Activated CD8-positive, alpha-beta memory T cell treated with anti-CD3 and anti-CD28 coated beads, Interleukin-2, amount 10 ng/mL, durations not matched to agents 7 days and 5 days (primary cell): Measurements from ENCODE around the gene TSSK3. TPM values are rescaled to one million over a fixed set of nuclear protein-coding genes. Genes with fewer than 3 reads are reported as not detected.
"Not testable (repeated sequence)": the region's sequence is repeated elsewhere in the genome, so short reads cannot be mapped to it uniquely, and the experiment has no call there.

Experiments used
- ATAC-seq: fragments of 150-1000 bp; cut with Tn5 transposase; one replicate; pipeline ENCODE4 v1.10.0; 2021; ENCODE audit warnings: moderate library complexity
- CTCF ChIA-PET: fragments of 350-600 bp; sonication (Branson Sonifier 250); formaldehyde crosslinking; loops from one replicate; lab custom pipeline; 2021; ENCODE audit warnings: antibody characterized with exemption; lab: Charles Lee
- DNase-seq: peaks from one replicate; pipeline ENCODE4 v3.0.0-alpha.2; 2020
- H3K27ac Mint-ChIP-seq: one replicate; pipeline ENCODE4 v1.8.0; 2021; ENCODE audit warnings: mild to moderate bottlenecking, mixed read lengths
- H3K27me3 Mint-ChIP-seq: one replicate; pipeline ENCODE4 v1.8.0; 2021; ENCODE audit warnings: mixed read lengths
- H3K36me3 Mint-ChIP-seq: one replicate; pipeline ENCODE4 v1.8.0; 2021; ENCODE audit warnings: mild to moderate bottlenecking, mixed read lengths
- H3K4me1 Mint-ChIP-seq: one replicate; pipeline ENCODE4 v1.8.0; 2021; ENCODE audit warnings: mixed read lengths
- H3K4me3 Mint-ChIP-seq: one replicate; pipeline ENCODE4 v1.8.0; 2021; ENCODE audit warnings: mild to moderate bottlenecking, moderate library complexity, mixed read lengths
- H3K9me3 Mint-ChIP-seq: one replicate; pipeline ENCODE4 v1.8.0; 2022; ENCODE audit warnings: low read depth, mixed read lengths
- total RNA-seq, 2 experiments: library from RNA; stranded (reverse); gene quantifications; one replicate each; pipeline ENCODE4 v1.2.3, GENCODE V29; 2021

Gene TSSK3
- total RNA-seq, 2 experiments from 2014 or later = 0.70 TPM

- Mint-ChIP-seq H3K27ac (no peak overlapping the region), H3K4me1 (no peaks in the 10 kb centered on the region), H3K9me3 (no peaks in the 10 kb centered on the region), H3K4me3 (no peak overlapping the region), H3K36me3 (peaks cover 9% of the 10 kb centered on the region), H3K27me3 (no peaks in the 10 kb centered on the region)
- ATAC-seq = no peak
- CTCF ChIA-PET = interaction anchor here (1.0 to 2.0 kb wide), 4 partner anchors 10 to 33 kb away, joined by 3 to 9 read pairs (median 4); no protein-coding TSS in a partner anchor
- DNase-seq = no peak
Observed at GRCh38 chr1:32386676-32387392, 24.5 kb downstream of the TSSK3 start.

- DNase-seq (no peak), ATAC-seq (no peak)
- Mint-ChIP-seq H3K27ac (no peak overlapping the region), H3K27me3 (no peaks in the 10 kb centered on the region), H3K4me3 (no peak overlapping the region), H3K4me1 (peaks cover 15% of the 10 kb centered on the region), H3K36me3 (peaks cover 5% of the 10 kb centered on the region), H3K9me3 (no peaks in the 10 kb centered on the region)
- CTCF ChIA-PET = interaction anchor here (1.3 to 4.8 kb wide), 2 partner anchors 12 to 16 kb away, joined by 3 to 20 read pairs; no protein-coding TSS in a partner anchor
Observed at GRCh38 chr1:32388641-32389040, 26.3 kb downstream of the TSSK3 start.

- Mint-ChIP-seq H3K27ac (no peak overlapping the region), H3K4me1 (peaks cover 28% of the 10 kb centered on the region), H3K36me3 (peaks cover 5% of the 10 kb centered on the region), H3K9me3 (no peaks in the 10 kb centered on the region), H3K4me3 (no peak overlapping the region), H3K27me3 (no peaks in the 10 kb centered on the region)
- CTCF ChIA-PET = interaction anchor here (0.6 to 4.8 kb wide), 2 partner anchors 10 to 130 kb away, joined by 3 to 20 read pairs; no protein-coding TSS in a partner anchor
- no peak for ATAC-seq
- no peak for DNase-seq
Observed at GRCh38 chr1:32390904-32391870, 28.8 kb downstream of the TSSK3 start.

- Mint-ChIP-seq H3K36me3 (peaks cover 2% of the 10 kb centered on the region), H3K27ac (peak overlapping the region; percentile 14), H3K4me3 (no peak overlapping the region), H3K27me3 (no peaks in the 10 kb centered on the region), H3K9me3 (no peaks in the 10 kb centered on the region), H3K4me1 (peaks cover 28% of the 10 kb centered on the region)
- DNase-seq (no peak), ATAC-seq (no peak)
- CTCF ChIA-PET = interaction anchor here (4.8 kb wide), 1 partner anchor 8 kb away, joined by 20 read pairs; no protein-coding TSS in a partner anchor
Observed at GRCh38 chr1:32392325-32392724, 30.0 kb downstream of the TSSK3 start.

GRCh38 chr1:32393136-32393535, 30.8 kb downstream of the TSSK3 start:
- H3K9me3 Mint-ChIP-seq = no peaks in the 10 kb centered on the region
- peaks cover 2% of the 10 kb centered on the region for H3K36me3 Mint-ChIP-seq
- DNase-seq (no peak), ATAC-seq (no peak)
- H3K4me1 Mint-ChIP-seq = peaks cover 28% of the 10 kb centered on the region
- H3K4me3 Mint-ChIP-seq = peak overlapping the region; percentile 96
- H3K27ac Mint-ChIP-seq = peak overlapping the region; percentile 99
- CTCF ChIA-PET = interaction anchor here (0.6 to 1.7 kb wide), 2 partner anchors 10 to 319 kb away, joined by 3 to 4 read pairs; no protein-coding TSS in a partner anchor
- H3K27me3 Mint-ChIP-seq = no peaks in the 10 kb centered on the region

GRCh38 chr1:32393832-32394140, 31.4 kb downstream of the TSSK3 start:
- Mint-ChIP-seq H3K36me3 (peaks cover 2% of the 10 kb centered on the region), H3K27me3 (no peaks in the 10 kb centered on the region), H3K4me1 (peaks cover 28% of the 10 kb centered on the region), H3K4me3 (peak overlapping the region; percentile 96), H3K27ac (peak overlapping the region; percentile 99), H3K9me3 (no peaks in the 10 kb centered on the region)
- ATAC-seq (peak; percentile 20), DNase-seq (no peak)
- CTCF ChIA-PET = interaction anchor here (0.6 to 1.7 kb wide), 13 partner anchors 11 to 320 kb away, joined by 3 to 6 read pairs (median 3); partner anchors contain the start of gene FAM167B

- H3K27ac Mint-ChIP-seq = peak within 1 kb of the TSS; percentile 99
- H3K36me3 Mint-ChIP-seq = peaks cover 2% of the 10 kb centered on the region
- H3K9me3 Mint-ChIP-seq = no peaks in the 10 kb centered on the region
- CTCF ChIA-PET = interaction anchor here (0.6 to 1.7 kb wide), 16 partner anchors 10 to 320 kb away, joined by 3 to 6 read pairs (median 4); partner anchors contain the start of gene FAM167B
- peaks cover 28% of the 10 kb centered on the region for H3K4me1 Mint-ChIP-seq
- H3K27me3 Mint-ChIP-seq = no peaks in the 10 kb centered on the region
- H3K4me3 Mint-ChIP-seq = peak within 1 kb of the TSS; percentile 96
- DNase-seq = peak; percentile 99
- ATAC-seq = peak; percentile 99
Observed at GRCh38 chr1:32394141-32394889, 32.0 kb downstream of the TSSK3 start, which contains the start of gene BSDC1. Gene BSDC1 (minus strand): TSS chr1:32394441. CDS start chr1:32394414, 27 bp downstream.

- H3K27me3 Mint-ChIP-seq = no peaks in the 10 kb centered on the region
- no peaks in the 10 kb centered on the region for H3K9me3 Mint-ChIP-seq
- ATAC-seq = no peak
- peak overlapping the region; percentile 96 for H3K4me3 Mint-ChIP-seq
- peak overlapping the region; percentile 99 for H3K27ac Mint-ChIP-seq
- DNase-seq = no peak
- H3K4me1 Mint-ChIP-seq = peaks cover 28% of the 10 kb centered on the region
- H3K36me3 Mint-ChIP-seq = peaks cover 2% of the 10 kb centered on the region
- CTCF ChIA-PET = interaction anchor here (0.6 to 1.6 kb wide), 14 partner anchors 11 to 317 kb away, joined by 3 to 6 read pairs (median 3); partner anchors contain the start of gene FAM167B
Observed at GRCh38 chr1:32394890-32395432, 32.6 kb downstream of the TSSK3 start.

GRCh38 chr1:32396524-32396923, 34.2 kb downstream of the TSSK3 start:
- H3K27me3 Mint-ChIP-seq, ATAC-seq, H3K9me3 Mint-ChIP-seq, H3K36me3 Mint-ChIP-seq, H3K27ac Mint-ChIP-seq, H3K4me3 Mint-ChIP-seq, CTCF ChIA-PET, DNase-seq: not testable (repeated sequence)
- H3K4me1 Mint-ChIP-seq = peaks cover 28% of the 10 kb centered on the region

- no peaks in the 10 kb centered on the region for H3K27me3 Mint-ChIP-seq
- peaks cover 16% of the 10 kb centered on the region for H3K4me1 Mint-ChIP-seq
- DNase-seq (no peak), ATAC-seq (no peak)
- no peaks in the 10 kb centered on the region for H3K9me3 Mint-ChIP-seq
- no peak overlapping the region for H3K27ac Mint-ChIP-seq
- H3K36me3 Mint-ChIP-seq = peaks cover 2% of the 10 kb centered on the region
- CTCF ChIA-PET = interaction anchor here (1.5 kb wide), 1 partner anchor 198 kb away, joined by 4 read pairs; the partner anchor contains the start of gene CCDC28B
- H3K4me3 Mint-ChIP-seq = no peak overlapping the region
Observed at GRCh38 chr1:32398401-32398800, 36.1 kb downstream of the TSSK3 start.

GRCh38 chr1:32399843-32400242, 37.5 kb downstream of the TSSK3 start:
- H3K36me3 Mint-ChIP-seq = no peaks in the 10 kb centered on the region
- H3K27me3 Mint-ChIP-seq = no peaks in the 10 kb centered on the region
- no peak overlapping the region for H3K4me3 Mint-ChIP-seq
- ATAC-seq (no peak), DNase-seq (no peak)
- no peaks in the 10 kb centered on the region for H3K9me3 Mint-ChIP-seq
- CTCF ChIA-PET = interaction anchor here (1.0 to 3.6 kb wide), 12 partner anchors 9 to 349 kb away, joined by 3 to 32 read pairs (median 3); no protein-coding TSS in a partner anchor
- H3K4me1 Mint-ChIP-seq = peaks cover 7% of the 10 kb centered on the region
- no peak overlapping the region for H3K27ac Mint-ChIP-seq
